Measurements from ENCODE around the gene CSRNP2.
A peak's percentile ranks its signal among the peaks of the same experiment; 100 is the strongest.
"Not testable (repeated sequence)": the region's sequence is repeated elsewhere in the genome, so short reads cannot be mapped to it uniquely, and the experiment has no call there.

The CSRNP2 gene

DNA sequence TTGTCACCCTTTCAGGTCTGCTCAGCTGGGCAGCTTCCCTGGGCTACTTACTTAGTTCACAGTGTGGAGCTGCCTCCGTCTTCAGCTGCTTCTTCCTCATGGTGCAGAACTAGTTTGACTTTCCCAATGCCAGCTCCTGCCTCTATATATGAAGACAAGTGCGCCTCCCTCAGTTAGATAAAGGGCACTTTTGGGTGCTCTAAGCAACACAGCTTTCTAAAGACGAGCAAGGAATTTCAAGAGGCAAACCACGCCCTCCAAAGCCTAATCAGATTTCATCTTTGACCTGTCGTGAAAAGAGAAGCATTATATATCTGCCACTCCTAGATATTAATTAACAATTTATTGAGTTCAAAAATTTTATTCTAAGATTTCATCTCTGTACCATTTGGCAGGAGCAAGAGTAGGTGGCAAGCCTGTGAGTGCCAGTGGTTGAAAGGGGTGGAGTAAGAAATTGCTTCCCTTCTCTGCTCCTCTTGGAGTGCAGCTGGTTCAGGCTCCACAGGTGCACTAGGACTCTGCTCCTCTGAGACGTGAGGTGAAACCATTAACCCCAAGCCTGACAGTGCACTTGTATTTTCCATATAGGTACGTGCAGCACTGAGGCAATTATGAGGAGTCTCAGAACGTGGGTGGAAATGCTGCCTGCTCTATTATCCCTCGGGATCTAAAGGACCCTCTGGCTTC lies 55.1 kb downstream of the CSRNP2 start:
- no peak for DNase-seq (ENCODE audit: low read depth in 2 of 2)

- DNase-seq (ENCODE audit: low read depth in 2 of 2): no peak
These were observed 56.0 kb downstream of the CSRNP2 start for GRCh38 chr12:51027342-51027835.

DNA sequence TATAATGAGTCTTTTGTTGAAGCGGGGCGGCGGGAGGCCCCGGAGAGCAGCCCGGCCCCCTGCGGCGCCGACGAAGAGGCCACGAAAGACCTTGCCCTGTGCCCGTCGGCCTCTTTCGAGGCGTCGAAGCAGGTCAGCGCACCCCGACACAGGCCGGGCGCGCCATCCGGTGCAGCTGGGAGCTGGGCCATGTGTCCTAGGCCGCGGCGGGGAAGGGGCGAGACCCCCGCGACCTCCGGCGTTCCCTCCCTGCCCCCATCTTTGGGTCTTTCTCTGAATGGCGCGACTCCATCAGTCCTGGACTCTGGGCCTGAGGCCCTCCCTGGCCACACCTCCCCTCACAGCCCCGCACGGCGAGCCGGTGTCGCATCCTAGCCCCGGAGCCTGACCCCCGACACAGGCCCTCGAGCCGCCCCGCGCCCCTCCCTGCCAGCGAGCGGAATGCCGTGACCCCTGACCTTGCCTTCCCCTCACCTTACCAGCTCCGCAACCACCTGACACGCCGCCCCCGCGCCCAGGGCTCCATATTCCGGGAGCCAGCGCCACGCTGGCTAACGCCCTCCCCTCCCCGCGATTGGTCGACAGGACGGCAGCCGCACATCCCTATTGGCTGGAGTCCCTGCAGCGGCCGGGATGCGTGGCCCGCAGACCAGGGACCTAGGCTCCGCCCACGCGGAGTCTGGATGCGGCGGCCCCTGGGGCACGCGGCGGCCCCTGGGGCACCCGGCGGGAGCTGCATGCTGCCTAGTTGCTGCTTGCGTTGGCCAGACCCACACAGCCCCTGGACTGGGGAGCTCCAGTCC lies 57.4 kb downstream of the CSRNP2 start, which contains the start of gene SLC11A2:
SLC11A2 (minus strand) TSS at position 549 of the 803 bp plus-strand sequence. CDS start 15,656 bp downstream, outside the sequence.
- peak; percentile 74 to 88 for DNase-seq (ENCODE audit: low read depth in 2 of 2)

DNA sequence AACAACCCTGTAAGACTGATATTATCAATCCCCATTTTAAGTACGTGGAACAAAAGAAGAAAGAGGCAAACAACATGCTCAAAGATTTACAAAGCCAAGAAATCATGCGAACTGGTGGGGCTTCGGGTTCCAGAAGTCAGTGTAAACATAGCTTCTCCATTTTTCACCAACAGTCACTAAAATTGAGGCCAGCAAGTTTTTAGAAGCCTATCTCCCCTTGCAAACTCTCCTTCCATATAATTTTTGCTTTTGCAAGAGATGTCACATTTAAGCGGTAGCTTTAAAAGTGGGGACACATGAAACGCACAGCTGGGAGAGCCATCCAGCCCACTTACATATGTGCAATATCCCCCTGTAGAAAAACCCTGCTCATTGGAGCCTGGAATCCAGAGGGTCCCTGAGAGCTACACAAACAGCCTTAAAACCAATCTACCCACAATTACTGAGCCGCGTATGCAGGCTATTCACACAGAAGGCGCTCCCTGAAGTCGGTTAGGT lies 58.0 kb downstream of the CSRNP2 start:
- no peak for DNase-seq (ENCODE audit: low read depth in 2 of 2)

DNA sequence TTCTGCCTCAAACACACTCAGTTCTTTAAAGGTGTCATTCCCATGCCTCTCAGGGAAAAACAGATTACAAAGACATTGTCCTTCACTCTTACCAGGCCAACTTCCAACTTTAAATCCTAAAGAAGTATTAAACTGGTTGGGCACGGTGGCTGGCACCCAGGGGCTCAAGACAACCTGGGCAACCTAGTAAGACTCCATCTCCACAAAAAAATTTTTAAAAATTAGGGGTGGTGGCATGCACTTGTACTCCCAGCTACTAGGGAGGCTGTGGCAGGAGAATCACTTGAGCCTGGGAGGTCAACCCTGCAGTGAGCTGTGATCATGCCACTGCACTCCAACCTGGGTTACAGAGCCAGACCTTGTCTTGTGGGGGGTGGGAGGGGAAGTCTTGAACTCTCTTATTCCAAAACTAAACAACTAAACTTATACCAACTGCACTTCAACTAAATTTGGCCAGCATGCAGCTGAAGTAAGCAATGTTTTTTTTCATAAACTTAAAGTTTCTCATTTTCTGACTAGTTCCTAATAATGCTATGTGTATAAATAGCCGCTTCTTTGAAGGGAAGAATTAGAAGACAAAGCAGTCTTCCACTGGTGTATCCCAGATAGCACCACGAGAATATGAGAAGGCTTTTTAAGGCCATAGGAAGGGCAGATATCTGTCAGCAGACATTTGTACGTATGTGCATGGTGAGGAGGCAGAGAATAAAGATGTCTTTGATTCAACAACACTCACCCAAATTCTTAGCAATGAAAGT lies 59.6 kb downstream of the CSRNP2 start:
- no peak for DNase-seq (ENCODE audit: low read depth in 2 of 2)

- no peak for DNase-seq (ENCODE audit: low read depth in 2 of 2)
These were observed 61.7 kb downstream of the CSRNP2 start for GRCh38 chr12:51021694-51022093.

- DNase-seq (ENCODE audit: low read depth in 2 of 2): no peak
These were observed 62.8 kb downstream of the CSRNP2 start for GRCh38 chr12:51020448-51021182.

GRCh38 chr12:51019927-51020326 lies 63.5 kb downstream of the CSRNP2 start:
- DNase-seq (ENCODE audit: low read depth in 2 of 2): no peak

- DNase-seq (ENCODE audit: low read depth in 2 of 2): no peak
These were observed 64.4 kb downstream of the CSRNP2 start for GRCh38 chr12:51018956-51019355.

- no peak for DNase-seq (ENCODE audit: low read depth in 2 of 2)
These were observed 65.9 kb downstream of the CSRNP2 start for GRCh38 chr12:51017452-51017851.

DNA sequence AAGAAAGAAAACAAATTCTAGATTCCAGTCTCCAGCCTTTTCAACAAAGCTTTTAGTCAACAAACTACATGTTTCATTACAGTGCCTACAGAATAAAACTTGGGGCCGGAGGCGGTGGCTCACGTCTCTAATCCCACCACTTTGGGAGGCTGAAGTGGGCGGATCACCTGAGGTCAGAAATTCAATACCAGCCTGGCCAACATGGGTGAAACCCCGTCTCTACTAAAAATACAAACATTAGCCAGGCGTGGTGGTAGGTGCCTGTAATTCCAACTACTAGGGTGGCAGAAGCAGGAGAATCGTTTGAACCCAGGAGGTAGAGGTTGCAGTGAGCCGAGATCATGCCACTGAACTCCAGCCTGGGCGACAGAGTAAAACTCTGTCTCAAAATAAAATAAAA lies 68.9 kb downstream of the CSRNP2 start:
- not testable (repeated sequence) for DNase-seq (ENCODE audit: low read depth in 2 of 2)

DNA sequence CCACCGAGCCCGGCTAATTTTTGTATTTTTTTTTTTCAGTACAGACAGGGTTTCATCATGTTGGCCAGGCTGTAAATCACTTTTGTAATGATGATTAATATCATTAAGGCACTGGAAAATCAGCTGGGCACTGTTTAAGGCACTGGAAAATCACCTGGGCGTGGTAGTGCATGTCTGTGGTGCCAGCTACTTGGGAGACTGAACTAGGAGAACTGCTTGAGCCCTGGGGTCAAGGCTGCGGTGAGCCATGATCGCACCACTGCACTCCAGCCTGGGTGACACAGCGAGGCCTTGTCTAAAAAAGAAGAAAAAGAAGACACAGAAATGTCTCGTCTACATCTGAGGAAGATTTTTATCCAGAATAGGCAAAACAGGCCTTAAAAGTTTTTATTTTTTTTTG lies 70.0 kb downstream of the CSRNP2 start:
- no peak for DNase-seq (ENCODE audit: low read depth in 2 of 2)

DNA sequence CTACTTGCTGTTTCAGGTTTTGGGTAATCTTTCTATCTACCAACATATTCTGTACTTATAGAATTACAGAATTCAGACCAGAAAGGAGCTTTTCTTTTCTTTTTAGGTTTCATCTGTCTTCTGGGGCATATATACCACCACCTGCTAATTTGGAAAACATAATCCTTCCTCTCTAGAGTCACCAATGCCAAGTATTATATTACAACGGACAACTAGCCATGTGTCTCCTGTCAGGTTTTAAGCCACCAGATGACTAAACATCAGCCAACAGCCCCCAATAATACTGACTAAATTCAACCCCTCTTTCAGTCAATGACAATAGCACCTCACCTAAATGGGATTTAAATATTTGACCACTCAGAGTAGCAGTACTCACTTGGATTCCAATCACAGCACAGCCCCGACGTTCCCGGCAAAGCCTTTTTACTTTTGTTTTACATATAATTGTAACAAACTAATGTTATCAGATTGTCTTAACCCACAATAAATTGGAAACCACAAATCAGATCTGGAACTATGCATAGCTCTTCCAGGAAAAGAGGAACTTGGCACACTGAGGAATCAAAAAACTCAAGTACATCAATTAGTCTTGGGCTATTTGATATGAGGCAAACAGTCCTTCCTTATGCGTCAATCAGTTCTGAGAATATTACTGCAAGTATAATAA lies 70.7 kb downstream of the CSRNP2 start:
- DNase-seq (ENCODE audit: low read depth in 2 of 2): no peak

GRCh38 chr12:51011955-51012354 lies 71.4 kb downstream of the CSRNP2 start:
- DNase-seq (ENCODE audit: low read depth in 2 of 2): no peak
